CD4-positive, alpha-beta T cell (primary cell): ENCODE results near the gene RHOD. TPM values are rescaled to one million over a fixed set of nuclear protein-coding genes. Genes with fewer than 3 reads are reported as not detected.

ENCODE experiments used
- ATAC-seq: fragments of 200-7000 bp; cut with Tn5 transposase; one replicate; pipeline ENCODE4 v1.10.0; 2022; ENCODE audit warnings: mild to moderate bottlenecking; ENCODE audit not compliant: poor library complexity
- CTCF ChIA-PET: fragments of 350-600 bp; sonication (Branson Sonifier 250); formaldehyde crosslinking; loops from one replicate; lab custom pipeline; 2021; ENCODE audit warnings: antibody characterized with exemption, inconsistent platforms; lab: Charles Lee
- POLR2A ChIA-PET: fragments of 350-600 bp; sonication (Branson Sonifier 250); formaldehyde crosslinking; loops from one replicate; lab custom pipeline; 2021; ENCODE audit warnings: antibody characterized with exemption, inconsistent platforms; lab: Charles Lee
- DNase-seq, 14 experiments: peaks; one replicate each; pipeline ENCODE4 v3.0.0-alpha.2; 2013 to 2020; ENCODE audit warnings: mixed read lengths in 2 of 14
- H3K27ac ChIP-seq, 2 donors: one replicate each; pipeline versions ENCODE4 v1.5.1 to v1.7.0; 2013; ENCODE audit warnings: low read length in 2 of 2, low read depth in 1 of 2, mild to moderate bottlenecking in 1 of 2
- H3K27me3 ChIP-seq, 2 experiments: 1 replicate in 1 of 2; 2 replicates in 1 of 2; pipeline versions ENCODE4 v1.6.1 to v1.7.0; 2013; ENCODE audit warnings: low read length in 2 of 2, control low read depth in 1 of 2, mild to moderate bottlenecking in 1 of 2, moderate library complexity in 1 of 2; ENCODE audit not compliant: insufficient read depth in 2 of 2, control insufficient read depth in 1 of 2
- H3K36me3 ChIP-seq: one replicate; pipeline ENCODE4 v1.6.1; 2013; ENCODE audit warnings: low read length, control low read depth; ENCODE audit not compliant: insufficient read depth
- H3K4me1 ChIP-seq: one replicate; pipeline ENCODE4 v1.6.1; 2013; ENCODE audit warnings: low read length, control low read depth; ENCODE audit not compliant: insufficient read depth
- H3K4me3 ChIP-seq: one replicate; pipeline ENCODE4 v1.5.1; 2013; ENCODE audit warnings: mild to moderate bottlenecking, low read length, moderate library complexity
- H3K9me3 ChIP-seq, 2 experiments: 1 replicate in 1 of 2; 2 replicates in 1 of 2; pipeline versions ENCODE4 v1.6.1 to v1.7.0; 2013; ENCODE audit warnings: low read length in 2 of 2, mild to moderate bottlenecking in 2 of 2, control low read depth in 1 of 2, moderate library complexity in 1 of 2; ENCODE audit not compliant: control insufficient read depth in 1 of 2, insufficient read depth in 1 of 2
- H3K27ac Mint-ChIP-seq: one replicate; pipeline ENCODE4 v1.8.0; 2020; ENCODE audit warnings: mixed read lengths
- H3K27me3 Mint-ChIP-seq: one replicate; pipeline ENCODE4 v1.8.0; 2021; ENCODE audit warnings: mixed read lengths
- H3K36me3 Mint-ChIP-seq: one replicate; pipeline ENCODE4 v1.8.0; 2021; ENCODE audit warnings: low read depth, mixed read lengths
- H3K4me1 Mint-ChIP-seq: one replicate; pipeline ENCODE4 v1.8.0; 2021; ENCODE audit warnings: low read depth, mixed read lengths
- H3K4me3 Mint-ChIP-seq: one replicate; pipeline ENCODE4 v1.8.0; 2020; ENCODE audit warnings: mild to moderate bottlenecking, mixed read lengths
- H3K9me3 Mint-ChIP-seq: one replicate; pipeline ENCODE4 v1.8.0; 2020; ENCODE audit warnings: mixed read lengths
- CTCF ChIP-seq: fragments of 200-600 bp; IDR thresholded peaks from one replicate; pipeline ENCODE4 v1.8.0; 2022; ENCODE audit warnings: antibody characterized with exemption, mild to moderate bottlenecking
- intact Hi-C, 2 experiments: fragments of 100-400 bp; cut with DNase I in 1 of 2; cut with micrococcal nuclease in 1 of 2; formaldehyde crosslinking; loops; one replicate each; pipeline versions ENCODE4 v1.15.1 to v1.9.0; 2023 to 2025; cut with DNase I, micrococcal nuclease
- total RNA-seq, 174 experiments: library from RNA in 2 of 174; stranded (reverse) in 2 of 174; gene quantifications; one replicate each; pipeline ENCODE4 v1.2.3 and lab custom pipeline; 2021 to 2026

RHOD gene
- total RNA-seq, 2 experiments from 2014 or later: not detected

DNA sequence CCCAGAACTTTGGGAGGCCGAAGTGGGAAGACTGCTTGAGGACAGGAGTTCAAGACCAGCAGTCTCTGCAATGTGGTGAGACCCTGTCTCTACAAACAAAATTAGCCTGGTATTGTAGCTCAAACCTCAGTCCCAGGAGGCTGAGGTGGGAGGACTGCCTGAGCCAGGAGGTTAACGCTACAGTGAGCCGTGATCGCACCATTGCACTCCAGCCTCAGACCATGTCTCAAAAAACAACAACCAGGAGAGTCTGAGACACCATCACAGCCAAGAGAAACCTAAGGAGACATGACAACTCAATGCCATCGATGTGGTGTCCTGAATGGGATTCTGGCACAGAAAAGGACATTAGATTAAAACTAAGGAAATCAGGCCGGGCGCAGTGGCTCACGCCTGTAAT lies 34.1 kb downstream of the RHOD start:
- H3K27ac ChIP-seq: no peak overlapping the region
- Mint-ChIP-seq H3K9me3 (no peaks in the 10 kb centered on the region), H3K27ac (no peak overlapping the region), H3K4me1 (no peaks in the 10 kb centered on the region), H3K27me3 (no peaks in the 10 kb centered on the region), H3K36me3 (no peaks in the 10 kb centered on the region), H3K4me3 (no peak overlapping the region)
- intact Hi-C loops: no loop called here
- H3K27me3 ChIP-seq: no peaks in the 10 kb centered on the region
- H3K36me3 ChIP-seq: no peaks in the 10 kb centered on the region
- ATAC-seq (no peak), DNase-seq (no peak)
- H3K4me3 ChIP-seq: no peak overlapping the region
- ChIA-PET POLR2A (no interaction called here), CTCF (no interaction called here)
- TF ChIP-seq CTCF: no peak
- H3K9me3 ChIP-seq: no peaks in the 10 kb centered on the region
- no peaks in the 10 kb centered on the region for H3K4me1 ChIP-seq

GRCh38 chr11:67095214-67095507 lies 38.5 kb downstream of the RHOD start:
- Histone ChIP-seq H3K27me3 (no peaks in the 10 kb centered on the region), H3K36me3 (no peaks in the 10 kb centered on the region), H3K9me3 (no peaks in the 10 kb centered on the region), H3K4me1 (peaks cover 4% of the 10 kb centered on the region), H3K27ac (no peak overlapping the region), H3K4me3 (no peak overlapping the region)
- Mint-ChIP-seq H3K4me1 (peaks cover 7% of the 10 kb centered on the region), H3K27me3 (no peaks in the 10 kb centered on the region), H3K36me3 (no peaks in the 10 kb centered on the region), H3K27ac (no peak overlapping the region), H3K4me3 (no peak overlapping the region), H3K9me3 (no peaks in the 10 kb centered on the region)
- TF ChIP-seq CTCF: peak; percentile 27
- ATAC-seq: no peak
- ChIA-PET POLR2A (interaction anchor here (0.6 to 0.7 kb wide), 2 partner anchors 9 to 22 kb away, joined by 3 to 5 read pairs; no protein-coding TSS in a partner anchor), CTCF (interaction anchor here (1.1 to 1.9 kb wide), 3 partner anchors 14 to 72 kb away, joined by 3 to 8 read pairs (median 3); no protein-coding TSS in a partner anchor)
- DNase-seq: no peak
- intact Hi-C loops: loop anchor here in 1 of 2 experiments (5.0 kb wide), 1 partner anchor 72 kb away; no protein-coding TSS in a partner anchor

GRCh38 chr11:67098799-67099429 lies 42.3 kb downstream of the RHOD start:
- ChIA-PET CTCF (interaction anchor here (0.6 kb wide), 1 partner anchor 1420 kb away, joined by 3 read pairs; no protein-coding TSS in a partner anchor), POLR2A (interaction anchor here (1.2 kb wide), 1 partner anchor 20 kb away, joined by 5 read pairs; the partner anchor contains the start of gene KDM2A)
- Mint-ChIP-seq H3K27me3 (no peaks in the 10 kb centered on the region), H3K9me3 (no peaks in the 10 kb centered on the region), H3K4me3 (no peak overlapping the region), H3K27ac (peak overlapping the region; percentile 73), H3K36me3 (no peaks in the 10 kb centered on the region), H3K4me1 (peaks cover 28% of the 10 kb centered on the region)
- ATAC-seq: no peak
- intact Hi-C loops: loop anchor here in 1 of 2 experiments (5.0 kb wide), 1 partner anchor 68 kb away; no protein-coding TSS in a partner anchor
- H3K36me3 ChIP-seq: no peaks in the 10 kb centered on the region
- peaks cover 16% of the 10 kb centered on the region for H3K4me1 ChIP-seq
- H3K27me3 ChIP-seq: no peaks in the 10 kb centered on the region
- H3K4me3 ChIP-seq: no peak overlapping the region
- DNase-seq: no peak
- no peak for TF ChIP-seq CTCF
- H3K9me3 ChIP-seq: no peaks in the 10 kb centered on the region
- no peak overlapping the region for H3K27ac ChIP-seq
